NCI-H1105 treated with DMSO at 0.1 percent for 48 hours (cell line): ENCODE measurements around the gene SLC6A1.

Source experiments
- DNase-seq: peaks from one replicate; lab custom pipeline; 2025; lab: John Stamatoyannopoulos, UW

SLC6A1 gene

GRCh38 chr3:10993729-10994065, 1.1 kb downstream of the SLC6A1 start:
- DNase-seq: no peak

- no peak for DNase-seq
Observed at GRCh38 chr3:10994306-10994705, 1.8 kb downstream of the SLC6A1 start.

GRCh38 chr3:10995871-10996270, 3.3 kb downstream of the SLC6A1 start:
- no peak for DNase-seq

- DNase-seq: no peak
Observed at GRCh38 chr3:10996345-10997013, 3.9 kb downstream of the SLC6A1 start.

- DNase-seq: no peak
Observed at GRCh38 chr3:10997196-10997595, 4.6 kb downstream of the SLC6A1 start.

- DNase-seq: no peak
Observed at GRCh38 chr3:10998542-10998941, 6.0 kb downstream of the SLC6A1 start.

GRCh38 chr3:10999221-11000107, 6.9 kb downstream of the SLC6A1 start:
- no peak for DNase-seq

- no peak for DNase-seq
Observed at GRCh38 chr3:11000528-11000927, 8.0 kb downstream of the SLC6A1 start.

- DNase-seq: no peak
Observed at GRCh38 chr3:11001020-11001657, 8.6 kb downstream of the SLC6A1 start.

- DNase-seq: no peak
Observed at GRCh38 chr3:11001658-11002021, 9.1 kb downstream of the SLC6A1 start.

- no peak for DNase-seq
Observed at GRCh38 chr3:11002371-11002807, 9.8 kb downstream of the SLC6A1 start.

GRCh38 chr3:11004563-11004962, 12.0 kb downstream of the SLC6A1 start:
- no peak for DNase-seq

- no peak for DNase-seq
Observed at GRCh38 chr3:11005686-11006256, 13.2 kb downstream of the SLC6A1 start.

GRCh38 chr3:11006986-11007933, 14.7 kb downstream of the SLC6A1 start:
- DNase-seq: no peak

GRCh38 chr3:11009898-11010297, 17.4 kb downstream of the SLC6A1 start:
- no peak for DNase-seq

GRCh38 chr3:11010426-11011165, 18.0 kb downstream of the SLC6A1 start:
- DNase-seq: no peak

GRCh38 chr3:11014253-11014652, 21.7 kb downstream of the SLC6A1 start:
- no peak for DNase-seq

GRCh38 chr3:11014752-11015151, 22.2 kb downstream of the SLC6A1 start:
- no peak for DNase-seq

GRCh38 chr3:11015369-11015768, 22.8 kb downstream of the SLC6A1 start:
- DNase-seq: no peak

GRCh38 chr3:11016727-11017126, 24.2 kb downstream of the SLC6A1 start:
- no peak for DNase-seq
